ENCODE data around the gene MAOB.
"Not testable (repeated sequence)": the region's sequence is repeated elsewhere in the genome, so short reads cannot be mapped to it uniquely, and the experiment has no call there.

Gene MAOB

DNA sequence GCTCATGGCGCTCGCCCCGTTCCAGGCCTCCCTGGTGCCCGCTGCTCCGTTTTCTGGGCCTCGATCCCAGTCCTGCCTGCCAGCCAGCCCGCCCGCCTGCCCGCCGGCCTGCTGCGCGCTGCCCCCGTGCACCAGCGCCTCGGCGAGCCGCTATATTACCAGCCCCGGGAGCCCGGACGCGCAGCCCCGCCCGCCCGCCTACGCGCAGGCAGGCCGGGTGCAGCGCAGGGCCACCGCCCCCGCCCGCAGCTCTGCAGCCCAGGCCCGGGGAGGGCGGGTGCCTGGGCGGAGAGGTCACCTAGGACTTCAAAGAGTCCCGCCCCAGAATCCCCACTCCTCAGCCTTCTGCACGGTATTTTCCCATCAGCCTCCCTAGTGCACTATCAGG is at the start of gene MAOB:
Gene MAOB, minus strand, starts transcription at position 157 of the 388 bp plus-strand sequence. Its CDS starts 151 bp downstream, at position 6.
- DNase-seq (ENCODE audit: low read depth in 1 of 2, low spot score in 1 of 2): no peak

DNA sequence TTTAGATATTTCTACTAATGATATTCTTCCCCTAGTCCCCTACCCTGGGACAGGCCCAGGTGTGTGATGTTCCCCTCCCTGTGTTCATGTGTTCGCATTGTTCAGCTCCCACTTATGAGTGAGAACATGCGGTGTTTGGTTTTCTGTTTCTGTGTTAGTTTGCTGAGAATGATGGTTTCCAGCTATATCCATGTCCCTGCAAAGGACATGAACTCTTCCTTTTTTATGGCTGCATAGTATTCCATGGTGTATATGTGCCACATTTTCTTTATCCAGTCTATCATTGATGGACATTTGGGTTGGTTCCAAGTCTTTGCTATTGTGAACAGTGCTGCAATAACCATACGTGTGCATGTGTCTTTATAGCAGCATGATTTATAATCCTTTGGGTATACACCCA is 39.8 kb upstream of the MAOB start:
- not testable (repeated sequence) for DNase-seq (ENCODE audit: low read depth in 1 of 2, low spot score in 1 of 2)

- not testable (repeated sequence) for DNase-seq (ENCODE audit: low read depth in 1 of 2, low spot score in 1 of 2)
Observed at GRCh38 chrX:43910772-43911171, 28.5 kb upstream of the MAOB start.

- DNase-seq (ENCODE audit: low read depth in 1 of 2, low spot score in 1 of 2): no peak
Observed at GRCh38 chrX:43910012-43910411, 27.8 kb upstream of the MAOB start.

DNA sequence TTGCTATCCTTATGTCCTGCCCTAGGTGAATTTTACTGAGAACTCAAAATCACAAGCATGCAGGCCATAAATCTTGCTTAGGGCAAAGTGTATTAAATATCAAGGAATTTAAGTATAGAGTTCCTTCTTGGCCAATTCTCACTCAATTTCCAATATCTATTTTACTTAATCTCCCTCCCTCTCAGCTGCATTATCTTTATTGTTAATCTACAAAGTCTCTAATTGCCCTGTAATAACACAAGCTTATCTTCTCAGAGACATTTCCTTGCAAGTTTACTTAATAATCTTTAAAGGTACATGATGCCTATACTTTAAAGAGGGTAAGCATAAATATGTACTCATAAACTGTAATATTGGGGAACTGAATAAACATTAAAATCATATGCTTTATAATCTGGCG is 26.9 kb upstream of the MAOB start:
- DNase-seq (ENCODE audit: low read depth in 1 of 2, low spot score in 1 of 2): no peak

DNA sequence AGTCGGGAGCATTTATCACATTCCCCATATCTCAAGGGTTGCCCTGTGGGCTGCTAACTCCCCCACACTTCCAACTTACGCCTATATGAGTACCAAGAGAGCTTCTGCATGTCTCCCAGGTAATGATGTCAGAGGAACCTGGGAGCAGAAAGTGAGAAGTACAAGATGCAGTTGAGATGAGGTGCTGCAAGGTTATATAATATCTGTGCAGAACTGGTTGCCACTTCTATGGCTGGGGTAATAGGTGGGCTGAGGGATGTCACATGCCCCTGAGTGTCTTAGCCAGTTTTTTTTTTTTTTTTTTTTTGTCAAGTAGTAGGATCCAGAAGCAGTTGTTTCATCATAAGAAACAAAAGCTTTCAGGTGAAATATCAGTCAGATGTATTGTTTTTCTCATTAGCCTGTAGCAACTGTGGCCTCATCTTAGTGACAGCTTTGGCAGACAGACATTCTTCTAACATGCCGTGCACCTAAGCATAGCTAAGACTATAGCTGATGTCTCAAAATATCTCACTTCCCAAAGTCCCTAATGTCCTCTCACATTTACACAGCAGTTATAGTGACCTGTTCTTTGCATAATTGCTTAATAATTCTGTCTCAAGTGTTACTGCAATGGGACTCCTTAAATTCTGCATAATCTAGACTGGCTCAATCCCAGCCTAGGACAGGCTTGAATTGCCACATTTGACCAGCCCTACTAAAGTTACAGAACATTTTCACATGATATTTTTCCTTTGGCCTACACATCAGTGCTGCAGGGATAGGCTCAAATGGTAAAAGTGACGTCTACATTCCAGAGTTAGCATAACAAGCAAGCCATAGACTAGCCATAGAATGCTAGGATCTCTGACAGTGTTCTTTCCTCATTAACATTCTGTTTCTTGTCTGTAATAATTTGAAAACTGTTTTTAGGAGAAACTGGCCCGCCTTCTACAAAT is 17.9 kb upstream of the MAOB start:
- no peak for DNase-seq (ENCODE audit: low read depth in 1 of 2, low spot score in 1 of 2)

DNA sequence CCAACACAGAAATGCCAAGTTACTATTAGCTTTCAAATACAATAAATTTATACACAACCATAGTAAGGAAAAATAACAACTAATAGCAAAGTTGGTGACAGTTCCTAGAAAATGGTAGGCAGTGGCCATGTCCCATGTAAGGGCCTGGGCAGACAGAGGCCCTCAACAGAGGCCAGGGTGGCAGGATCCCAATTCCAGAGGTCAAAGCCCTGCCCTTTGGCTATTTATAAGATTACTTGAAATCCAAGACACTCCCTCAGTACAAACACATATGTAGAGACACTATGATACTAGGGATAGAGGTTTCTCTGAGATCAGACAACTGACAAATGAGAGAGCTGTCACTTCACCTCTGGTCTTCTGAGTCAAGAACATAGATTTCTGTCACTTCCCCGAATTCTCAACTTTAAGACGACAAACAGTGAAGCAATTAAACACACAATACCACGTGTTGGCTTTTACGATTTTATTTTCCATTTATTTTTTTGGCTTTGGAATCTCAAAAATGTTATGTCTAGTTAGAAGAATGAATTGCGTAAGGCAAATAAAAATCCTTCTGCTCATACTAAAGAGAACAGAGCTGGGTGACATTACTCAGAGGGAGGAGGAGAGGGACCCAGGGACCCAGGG is 16.3 kb upstream of the MAOB start:
- DNase-seq (ENCODE audit: low read depth in 1 of 2, low spot score in 1 of 2): no peak

GRCh38 chrX:43897290-43897689 is 15.0 kb upstream of the MAOB start:
- no peak for DNase-seq (ENCODE audit: low read depth in 1 of 2, low spot score in 1 of 2)

DNA sequence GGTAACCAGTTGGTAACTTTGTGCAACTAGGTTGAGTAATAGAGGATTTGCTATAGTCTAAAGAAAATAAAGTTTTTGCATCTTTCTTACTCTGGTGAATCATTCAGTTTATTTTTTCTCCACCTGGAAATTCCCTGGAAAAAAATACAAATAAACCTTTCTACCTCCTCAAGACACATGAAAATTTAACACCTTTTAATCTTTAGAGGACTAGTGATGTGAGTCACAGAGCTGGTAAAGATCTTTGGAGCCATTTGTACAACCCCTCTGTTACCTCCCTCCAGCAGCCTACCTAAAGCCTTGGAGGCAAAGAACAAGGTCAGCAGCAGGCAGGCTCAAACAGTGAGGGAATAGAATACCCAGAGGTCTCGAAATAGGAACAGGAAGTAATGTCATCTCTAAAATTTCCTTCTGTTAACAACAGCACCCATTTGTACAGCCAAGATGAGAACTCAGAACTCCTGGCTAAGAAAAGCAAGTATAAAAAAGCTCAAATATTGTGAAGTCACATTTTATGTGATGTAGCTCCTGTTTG is 10.2 kb upstream of the MAOB start:
- no peak for DNase-seq (ENCODE audit: low read depth in 1 of 2, low spot score in 1 of 2)

- DNase-seq (ENCODE audit: low read depth in 1 of 2, low spot score in 1 of 2): no peak
Observed at GRCh38 chrX:43885617-43886016, 3.4 kb upstream of the MAOB start.

GRCh38 chrX:43881410-43882293 is 598 bp downstream of the MAOB start:
- DNase-seq (ENCODE audit: low read depth in 1 of 2, low spot score in 1 of 2): no peak

GRCh38 chrX:43880425-43880824 is 1.8 kb downstream of the MAOB start:
- DNase-seq (ENCODE audit: low read depth in 1 of 2, low spot score in 1 of 2): no peak

GRCh38 chrX:43878906-43879526 is 3.2 kb downstream of the MAOB start:
- no peak for DNase-seq (ENCODE audit: low read depth in 1 of 2, low spot score in 1 of 2)

DNA sequence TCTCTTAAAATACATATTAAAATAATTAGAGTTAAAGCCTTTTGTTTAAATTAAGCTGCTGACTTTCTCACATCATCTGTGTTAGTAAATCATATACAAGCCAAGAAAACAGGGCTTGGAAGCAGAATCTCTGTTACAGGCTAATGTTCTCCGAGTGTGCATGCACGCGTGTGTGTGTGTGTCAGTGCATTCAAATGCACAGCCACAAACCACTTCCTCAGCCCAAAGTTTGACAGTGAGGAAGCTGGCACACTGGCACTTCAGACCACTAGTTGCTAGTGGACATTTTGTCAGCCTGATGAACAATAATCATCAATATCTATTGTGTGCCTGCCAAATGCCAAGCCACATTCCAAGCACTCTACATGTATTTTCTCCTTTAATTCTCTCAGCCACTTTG is 5.6 kb downstream of the MAOB start:
- DNase-seq (ENCODE audit: low read depth in 1 of 2, low spot score in 1 of 2): no peak

DNA sequence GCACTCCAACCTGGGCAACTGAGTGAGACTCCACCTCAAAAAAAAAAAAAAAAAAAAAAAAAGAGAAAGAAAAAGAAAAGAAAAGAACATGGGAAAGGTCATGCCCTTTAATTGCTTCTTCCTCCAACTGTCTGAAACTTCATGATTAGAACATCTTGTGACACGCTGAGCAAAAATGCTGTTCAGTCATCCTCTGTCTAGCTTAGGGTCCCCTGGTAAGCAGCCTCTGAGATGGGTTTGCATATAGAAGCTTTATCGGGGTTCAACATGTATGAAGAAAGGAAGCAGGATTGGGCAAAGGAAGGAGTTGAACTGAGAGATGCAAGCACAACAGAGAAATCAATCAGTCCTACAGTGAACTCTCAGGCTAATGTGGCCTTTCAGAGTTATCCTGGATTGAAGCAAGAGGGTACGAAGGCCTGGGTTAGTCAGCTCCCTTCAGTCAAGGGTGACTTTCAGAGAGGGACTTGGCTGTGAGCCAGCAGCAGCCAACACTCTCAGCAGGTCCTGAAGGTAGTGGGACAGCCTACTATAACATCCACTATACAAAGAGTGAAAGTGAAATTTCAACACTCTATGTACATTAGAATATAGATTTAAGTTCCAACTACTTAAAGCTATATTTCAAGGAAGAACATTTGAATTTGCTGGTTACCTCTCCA is 11.4 kb downstream of the MAOB start:
- DNase-seq (ENCODE audit: low read depth in 1 of 2, low spot score in 1 of 2): no peak

DNA sequence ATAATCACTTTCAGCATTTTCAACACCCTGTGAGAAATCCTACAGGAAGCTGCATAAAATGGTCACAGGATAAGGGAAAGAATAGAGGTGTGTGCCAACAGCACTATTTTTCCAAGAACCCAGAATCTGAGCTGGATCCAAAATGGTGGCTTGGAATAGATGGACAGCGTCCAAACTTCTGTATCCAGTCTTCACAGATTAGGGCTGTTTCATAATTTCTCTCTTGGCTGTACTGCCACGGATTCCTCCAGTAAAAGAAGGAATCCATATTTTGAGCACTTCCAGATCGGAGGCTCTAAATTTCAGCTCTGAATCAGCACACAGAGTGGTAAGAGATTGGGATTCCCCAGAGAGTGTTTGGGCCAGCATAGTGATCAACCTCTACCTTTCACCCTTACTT is 12.2 kb downstream of the MAOB start:
- no peak for DNase-seq (ENCODE audit: low read depth in 1 of 2, low spot score in 1 of 2)

- no peak for DNase-seq (ENCODE audit: low read depth in 1 of 2, low spot score in 1 of 2)
Observed at GRCh38 chrX:43868791-43869190, 13.5 kb downstream of the MAOB start.

DNA sequence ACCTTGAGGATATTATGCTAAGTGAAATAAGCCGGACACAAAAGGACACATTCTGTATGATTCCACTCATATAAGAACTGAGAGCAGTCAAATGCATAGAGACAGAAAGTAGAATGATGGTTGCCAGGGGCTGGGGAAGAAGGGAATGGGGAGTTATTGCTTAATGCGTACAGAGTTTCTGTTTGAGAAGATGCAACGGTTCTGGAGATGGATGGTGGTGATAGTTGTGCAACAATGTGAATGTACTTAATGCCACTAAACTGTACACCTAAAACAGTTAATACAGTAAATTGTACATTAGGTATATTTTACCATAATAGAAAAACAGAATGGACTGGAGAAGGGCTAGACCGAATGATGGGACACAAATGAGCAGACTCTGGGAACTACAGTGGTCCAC is 15.8 kb downstream of the MAOB start:
- no peak for DNase-seq (ENCODE audit: low read depth in 1 of 2, low spot score in 1 of 2)

GRCh38 chrX:43865791-43866190 is 16.5 kb downstream of the MAOB start:
- DNase-seq (ENCODE audit: low read depth in 1 of 2, low spot score in 1 of 2): no peak

GRCh38 chrX:43862434-43862833 is 19.8 kb downstream of the MAOB start:
- DNase-seq (ENCODE audit: low read depth in 1 of 2, low spot score in 1 of 2): no peak

All from activated CD4-positive, alpha-beta T cell treated with anti-CD3 and anti-CD28 coated beads, Interleukin-2, amount 50 U/mL, for 24 hours (primary cell).